ENCODE results near the gene TP53I11.

TP53I11 gene

GRCh38 chr11:44986315-44986714, 35.6 kb upstream of the TP53I11 start:
- Histone ChIP-seq H3K36me3 (ENCODE audit: insufficient read depth, low read length) (no peaks in the 10 kb centered on the region), H3K4me1 (ENCODE audit: insufficient read depth, low read length) (peaks cover 8% of the 10 kb centered on the region; the same call in 1 of the 2 replicates), H3K9ac (ENCODE audit: low read depth, low read length) (no peak overlapping the region), H3K9me3 (ENCODE audit: control insufficient read depth, insufficient read depth, low read length) (no peaks in the 10 kb centered on the region)

GRCh38 chr11:44985721-44986120, 35.0 kb upstream of the TP53I11 start:
- peaks cover 4% of the 10 kb centered on the region; the same call in 1 of the 2 replicates for H3K4me1 ChIP-seq (ENCODE audit: insufficient read depth, low read length)

GRCh38 chr11:44983786-44984185, 33.1 kb upstream of the TP53I11 start:
- H3K4me1 ChIP-seq (ENCODE audit: insufficient read depth, low read length) = peaks cover 11% of the 10 kb centered on the region
- H3K9me3 ChIP-seq (ENCODE audit: control insufficient read depth, insufficient read depth, low read length) = no peaks in the 10 kb centered on the region
- H3K9ac ChIP-seq (ENCODE audit: low read depth, low read length) = no peak overlapping the region
- H3K36me3 ChIP-seq (ENCODE audit: insufficient read depth, low read length) = no peaks in the 10 kb centered on the region

More at GRCh38 chr11:44985721-44986120, 35.0 kb upstream of the TP53I11 start:
- Histone ChIP-seq H3K36me3 (ENCODE audit: insufficient read depth, low read length) (no peaks in the 10 kb centered on the region), H3K9me3 (ENCODE audit: control insufficient read depth, insufficient read depth, low read length) (no peaks in the 10 kb centered on the region), H3K9ac (ENCODE audit: low read depth, low read length) (no peak overlapping the region)

GRCh38 chr11:44982496-44983062, 31.9 kb upstream of the TP53I11 start:
- Histone ChIP-seq H3K4me1 (ENCODE audit: insufficient read depth, low read length) (peaks cover 23% of the 10 kb centered on the region), H3K36me3 (ENCODE audit: insufficient read depth, low read length) (no peaks in the 10 kb centered on the region), H3K9ac (ENCODE audit: low read depth, low read length) (no peak overlapping the region), H3K9me3 (ENCODE audit: control insufficient read depth, insufficient read depth, low read length) (no peaks in the 10 kb centered on the region)

GRCh38 chr11:44980533-44981427, 30.1 kb upstream of the TP53I11 start:
- Histone ChIP-seq H3K4me1 (ENCODE audit: insufficient read depth, low read length) (peaks cover 34% of the 10 kb centered on the region), H3K9me3 (ENCODE audit: control insufficient read depth, insufficient read depth, low read length) (no peaks in the 10 kb centered on the region), H3K9ac (ENCODE audit: low read depth, low read length) (no peak overlapping the region), H3K36me3 (ENCODE audit: insufficient read depth, low read length) (no peaks in the 10 kb centered on the region)

- Histone ChIP-seq H3K36me3 (ENCODE audit: insufficient read depth, low read length) (no peaks in the 10 kb centered on the region), H3K9ac (ENCODE audit: low read depth, low read length) (no peak overlapping the region), H3K4me1 (ENCODE audit: insufficient read depth, low read length) (peaks cover 34% of the 10 kb centered on the region), H3K9me3 (ENCODE audit: control insufficient read depth, insufficient read depth, low read length) (no peaks in the 10 kb centered on the region)
Observed at GRCh38 chr11:44979543-44980399, 29.1 kb upstream of the TP53I11 start.

- Histone ChIP-seq H3K9ac (ENCODE audit: low read depth, low read length) (no peak overlapping the region), H3K4me1 (ENCODE audit: insufficient read depth, low read length) (peaks cover 34% of the 10 kb centered on the region), H3K36me3 (ENCODE audit: insufficient read depth, low read length) (no peaks in the 10 kb centered on the region), H3K9me3 (ENCODE audit: control insufficient read depth, insufficient read depth, low read length) (no peaks in the 10 kb centered on the region)
Observed at GRCh38 chr11:44978961-44979331, 28.3 kb upstream of the TP53I11 start.

- Histone ChIP-seq H3K4me1 (ENCODE audit: insufficient read depth, low read length) (peaks cover 34% of the 10 kb centered on the region), H3K36me3 (ENCODE audit: insufficient read depth, low read length) (no peaks in the 10 kb centered on the region)
Observed at GRCh38 chr11:44978274-44978960, 27.7 kb upstream of the TP53I11 start.

GRCh38 chr11:44977493-44977984, 26.9 kb upstream of the TP53I11 start:
- peaks cover 34% of the 10 kb centered on the region for H3K4me1 ChIP-seq (ENCODE audit: insufficient read depth, low read length)
- no peaks in the 10 kb centered on the region for H3K9me3 ChIP-seq (ENCODE audit: control insufficient read depth, insufficient read depth, low read length)
- no peaks in the 10 kb centered on the region for H3K36me3 ChIP-seq (ENCODE audit: insufficient read depth, low read length)
- H3K9ac ChIP-seq (ENCODE audit: low read depth, low read length) = no peak overlapping the region

More at GRCh38 chr11:44978274-44978960, 27.7 kb upstream of the TP53I11 start:
- H3K9ac ChIP-seq (ENCODE audit: low read depth, low read length) = no peak overlapping the region
- no peaks in the 10 kb centered on the region for H3K9me3 ChIP-seq (ENCODE audit: control insufficient read depth, insufficient read depth, low read length)

- H3K4me1 ChIP-seq (ENCODE audit: insufficient read depth, low read length) = peaks cover 34% of the 10 kb centered on the region
Observed at GRCh38 chr11:44976576-44976975, 25.9 kb upstream of the TP53I11 start.

GRCh38 chr11:44974402-44975000, 23.8 kb upstream of the TP53I11 start:
- Histone ChIP-seq H3K4me1 (ENCODE audit: insufficient read depth, low read length) (peaks cover 30% of the 10 kb centered on the region), H3K9me3 (ENCODE audit: control insufficient read depth, insufficient read depth, low read length) (no peaks in the 10 kb centered on the region), H3K36me3 (ENCODE audit: insufficient read depth, low read length) (no peaks in the 10 kb centered on the region), H3K9ac (ENCODE audit: low read depth, low read length) (no peak overlapping the region)

More at GRCh38 chr11:44976576-44976975, 25.9 kb upstream of the TP53I11 start:
- Histone ChIP-seq H3K9me3 (ENCODE audit: control insufficient read depth, insufficient read depth, low read length) (no peaks in the 10 kb centered on the region), H3K36me3 (ENCODE audit: insufficient read depth, low read length) (no peaks in the 10 kb centered on the region), H3K9ac (ENCODE audit: low read depth, low read length) (no peak overlapping the region)

GRCh38 chr11:44973632-44974401, 23.1 kb upstream of the TP53I11 start:
- Histone ChIP-seq H3K9me3 (ENCODE audit: control insufficient read depth, insufficient read depth, low read length) (no peaks in the 10 kb centered on the region), H3K9ac (ENCODE audit: low read depth, low read length) (no peak overlapping the region), H3K36me3 (ENCODE audit: insufficient read depth, low read length) (no peaks in the 10 kb centered on the region), H3K4me1 (ENCODE audit: insufficient read depth, low read length) (peaks cover 24% of the 10 kb centered on the region; the same call in 1 of the 2 replicates)
